ENCODE data around the gene SULF2.

SULF2 gene

DNA sequence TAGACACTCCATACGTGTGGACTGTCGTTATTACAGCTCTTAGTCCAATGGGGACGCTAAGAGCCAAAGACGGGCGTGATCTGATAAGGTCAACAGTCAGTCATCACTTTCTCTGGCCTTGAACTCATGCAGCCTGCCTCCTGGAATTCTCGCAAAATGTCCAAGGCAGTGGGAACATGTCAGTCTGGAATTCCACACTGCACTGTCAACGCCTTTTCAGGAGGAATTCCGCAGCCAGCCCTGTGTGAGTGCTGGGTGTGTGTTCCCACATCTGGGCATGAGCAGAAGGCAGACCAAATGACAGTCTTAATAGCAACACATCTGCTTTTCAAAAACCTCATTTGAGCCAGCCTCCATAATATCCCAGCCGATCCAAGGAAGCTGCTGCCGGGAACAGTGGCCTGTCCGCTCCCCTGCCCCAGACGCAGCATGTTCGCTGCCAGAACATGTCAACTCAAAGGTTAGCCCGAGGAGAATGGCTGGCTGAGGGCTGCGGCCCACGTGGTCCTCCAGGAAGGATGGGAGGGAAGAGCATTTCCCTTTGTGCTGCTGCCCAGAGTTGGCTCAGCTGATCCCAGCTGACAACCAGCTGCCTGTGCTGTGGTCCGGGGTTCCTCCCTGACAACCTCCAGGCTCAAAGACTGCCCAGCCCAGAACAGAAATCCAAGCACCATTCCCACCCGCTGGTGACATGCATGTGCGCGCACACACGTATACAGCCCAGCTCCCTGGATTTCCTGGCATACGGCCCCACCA lies 103.1 kb downstream of the SULF2 start:
- no peak for ATAC-seq

GRCh38 chr20:47680804-47681529 lies 104.3 kb downstream of the SULF2 start:
- ATAC-seq: no peak

DNA sequence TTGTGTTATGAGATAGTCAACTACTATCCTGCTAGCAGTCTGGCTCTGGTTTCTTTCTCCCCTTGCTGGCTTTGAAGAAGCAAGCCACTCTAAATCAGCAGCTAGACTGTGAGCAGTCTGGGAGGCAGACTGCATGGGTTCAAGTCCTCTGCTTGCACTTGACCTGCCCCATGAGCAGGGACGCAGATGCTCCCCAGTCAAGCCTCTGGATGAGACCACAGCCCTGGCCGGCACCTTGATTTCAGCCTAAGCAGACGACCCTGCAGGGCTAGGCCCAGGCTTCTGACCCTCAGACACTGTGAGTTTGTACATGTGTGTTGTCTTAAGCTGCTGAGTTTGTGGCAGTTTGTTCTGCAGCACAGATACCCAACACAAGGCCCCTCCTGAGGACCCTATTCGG lies 105.8 kb downstream of the SULF2 start:
- no peak for ATAC-seq

DNA sequence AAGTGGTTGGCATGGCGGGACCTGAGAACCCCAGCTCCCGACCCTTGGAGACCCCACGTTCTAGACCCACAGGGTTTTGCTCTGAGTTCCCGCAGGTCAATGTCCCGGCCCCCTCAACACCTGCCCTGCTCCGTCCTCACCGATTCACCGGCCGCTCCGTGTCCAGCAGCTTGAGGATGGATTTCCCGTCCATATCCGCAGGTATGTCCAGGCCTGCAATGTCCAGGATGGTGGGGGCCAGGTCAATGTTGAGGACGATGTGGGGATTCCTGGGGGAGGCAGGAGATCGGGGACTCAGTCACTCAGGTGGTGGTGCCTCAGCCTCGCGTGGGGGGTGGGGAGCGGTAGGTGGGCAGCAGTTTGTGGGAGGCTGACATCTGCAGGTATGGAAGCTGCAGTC lies 106.7 kb downstream of the SULF2 start:
- no peak for ATAC-seq

GRCh38 chr20:47677635-47678453 lies 107.4 kb downstream of the SULF2 start:
- peak; percentile 63 for ATAC-seq

DNA sequence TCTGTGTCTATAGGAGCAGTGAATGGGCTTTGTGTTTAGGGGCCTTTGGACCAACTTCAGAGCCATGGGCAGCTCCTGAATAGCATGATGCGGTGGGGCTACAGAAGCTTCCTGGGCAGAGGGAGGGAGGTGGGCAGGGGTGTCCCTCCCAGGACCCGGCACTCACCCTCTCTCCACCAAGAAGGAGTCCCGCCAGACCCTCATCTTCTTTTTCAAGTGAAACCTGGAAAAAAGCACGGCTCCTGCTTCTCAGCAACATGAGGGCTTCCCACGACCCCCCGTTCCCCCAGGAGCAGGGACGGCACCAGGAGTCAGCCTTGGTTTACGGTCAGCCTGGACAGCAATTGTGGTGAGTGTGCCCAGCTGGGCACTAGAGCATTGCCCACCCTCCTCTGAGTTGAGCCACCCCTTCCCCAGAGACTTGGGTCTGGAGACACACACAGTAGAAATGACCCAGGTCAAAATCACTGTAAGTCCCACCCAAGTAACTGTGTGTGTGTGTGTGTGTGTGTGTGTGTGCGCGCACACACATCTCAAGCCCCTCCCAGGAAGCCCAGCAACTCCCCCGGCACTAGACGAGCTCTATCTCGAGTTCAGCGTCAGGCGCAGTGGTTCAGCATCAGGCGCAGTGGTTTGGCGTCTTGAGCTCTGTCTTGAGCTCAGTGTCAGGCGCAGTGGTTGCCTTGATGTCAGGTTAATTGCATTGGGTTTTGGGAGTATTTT lies 108.2 kb downstream of the SULF2 start:
- ATAC-seq: no peak

DNA sequence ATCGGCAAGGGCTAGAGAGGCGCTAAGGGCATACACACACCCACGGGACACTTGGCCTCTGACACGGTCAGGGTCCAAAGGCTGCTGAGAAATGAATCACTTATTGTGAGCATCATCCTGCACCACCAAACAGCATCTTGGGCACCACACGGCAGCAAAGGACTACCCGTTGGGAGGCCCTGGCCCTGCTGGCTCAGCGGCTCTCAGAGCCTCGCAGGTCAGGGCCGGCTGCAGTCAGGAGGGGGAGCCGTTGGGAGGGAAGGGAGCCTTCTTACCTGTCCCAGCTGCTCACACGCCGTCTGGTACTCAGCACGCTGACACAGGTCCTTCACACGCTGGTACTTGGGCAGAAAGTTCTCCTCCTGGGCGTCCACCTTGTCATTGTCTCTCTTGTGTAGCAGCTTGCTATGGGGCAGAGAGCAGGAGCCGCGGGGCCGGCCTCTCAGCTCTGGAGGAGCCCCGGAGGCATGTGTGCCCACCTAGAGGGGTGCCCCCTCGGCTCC lies 109.0 kb downstream of the SULF2 start:
- ATAC-seq: no peak

DNA sequence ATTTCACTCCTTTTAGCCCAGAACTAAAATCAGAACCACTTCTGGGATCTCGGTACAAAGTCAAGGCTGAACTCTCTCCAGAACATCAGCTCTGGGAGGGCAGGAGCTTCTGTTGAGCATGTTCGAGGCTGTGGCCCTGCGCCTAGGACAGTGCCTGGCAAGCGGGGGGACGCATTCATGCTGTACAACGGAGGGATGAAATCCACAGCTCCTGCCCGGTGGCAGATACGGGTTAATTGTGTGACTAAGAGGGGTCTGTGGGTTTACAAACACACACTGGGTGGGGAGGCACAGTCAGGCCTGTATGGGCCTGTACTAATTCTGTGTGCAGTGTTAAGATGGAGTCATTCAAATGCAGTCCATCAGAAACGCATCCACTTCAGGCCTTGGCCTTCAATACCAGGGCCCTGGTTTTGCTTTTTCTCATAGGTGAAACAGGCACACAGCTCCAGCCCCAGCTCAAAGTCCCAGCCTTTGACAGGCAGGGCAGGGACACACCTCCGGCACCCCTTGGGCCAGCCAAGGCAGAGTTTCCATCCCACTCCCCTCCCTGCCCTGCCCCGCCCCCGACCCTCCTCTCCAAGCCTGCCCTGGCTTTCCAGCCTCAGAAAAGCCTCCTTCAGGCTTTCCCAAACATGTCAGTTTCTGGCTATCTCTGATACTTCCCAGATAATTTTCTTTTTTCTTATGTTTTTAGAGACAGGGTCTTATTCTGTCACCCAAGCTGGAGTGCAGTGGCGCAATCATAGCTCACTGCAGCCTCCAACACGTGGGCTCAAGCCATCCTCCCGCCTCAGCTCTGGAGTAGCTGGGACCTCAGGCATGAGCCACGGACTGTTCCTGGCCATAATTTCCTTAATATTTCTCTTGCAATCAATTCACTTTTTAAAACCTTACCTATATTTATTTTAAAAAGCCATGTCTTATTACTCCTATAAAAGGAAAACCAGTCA lies 109.8 kb downstream of the SULF2 start:
- no peak for ATAC-seq

DNA sequence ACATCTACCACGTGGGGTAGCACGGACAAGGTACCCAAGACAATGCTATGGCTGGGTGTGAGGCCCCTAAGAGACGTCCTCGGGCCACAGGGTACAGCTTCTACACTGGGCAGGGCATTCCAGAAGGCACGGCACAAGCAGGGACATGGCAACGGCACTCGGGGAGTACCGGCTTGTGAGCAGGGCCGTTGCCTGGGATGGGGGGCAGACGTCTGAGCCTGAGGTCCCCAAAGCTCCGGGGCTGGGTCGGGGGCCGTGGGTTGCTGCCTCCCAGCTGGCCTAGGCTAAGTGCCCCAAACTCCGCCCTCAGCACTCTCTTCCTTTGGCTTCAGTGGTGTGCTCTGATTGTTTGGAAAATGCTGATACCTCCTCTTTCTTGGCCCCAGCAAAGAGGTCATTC lies 110.6 kb downstream of the SULF2 start:
- no peak for ATAC-seq

GRCh38 chr20:47674145-47674544 lies 111.1 kb downstream of the SULF2 start:
- ATAC-seq: no peak

DNA sequence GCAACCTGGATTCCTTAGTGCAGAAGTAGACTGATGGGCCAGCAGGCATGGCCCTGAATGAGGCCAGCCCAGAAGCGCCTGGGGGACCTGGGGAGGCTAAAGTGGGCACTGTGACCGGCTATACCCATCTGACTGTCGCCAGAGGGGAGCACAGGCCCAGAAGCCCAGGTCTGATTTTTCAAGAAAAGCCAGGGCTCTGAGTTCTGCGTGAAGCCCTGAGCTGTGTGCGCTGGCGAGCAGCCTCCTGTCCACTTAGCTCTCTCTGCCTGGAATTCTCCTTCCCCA lies 111.7 kb downstream of the SULF2 start:
- ATAC-seq: no peak

DNA sequence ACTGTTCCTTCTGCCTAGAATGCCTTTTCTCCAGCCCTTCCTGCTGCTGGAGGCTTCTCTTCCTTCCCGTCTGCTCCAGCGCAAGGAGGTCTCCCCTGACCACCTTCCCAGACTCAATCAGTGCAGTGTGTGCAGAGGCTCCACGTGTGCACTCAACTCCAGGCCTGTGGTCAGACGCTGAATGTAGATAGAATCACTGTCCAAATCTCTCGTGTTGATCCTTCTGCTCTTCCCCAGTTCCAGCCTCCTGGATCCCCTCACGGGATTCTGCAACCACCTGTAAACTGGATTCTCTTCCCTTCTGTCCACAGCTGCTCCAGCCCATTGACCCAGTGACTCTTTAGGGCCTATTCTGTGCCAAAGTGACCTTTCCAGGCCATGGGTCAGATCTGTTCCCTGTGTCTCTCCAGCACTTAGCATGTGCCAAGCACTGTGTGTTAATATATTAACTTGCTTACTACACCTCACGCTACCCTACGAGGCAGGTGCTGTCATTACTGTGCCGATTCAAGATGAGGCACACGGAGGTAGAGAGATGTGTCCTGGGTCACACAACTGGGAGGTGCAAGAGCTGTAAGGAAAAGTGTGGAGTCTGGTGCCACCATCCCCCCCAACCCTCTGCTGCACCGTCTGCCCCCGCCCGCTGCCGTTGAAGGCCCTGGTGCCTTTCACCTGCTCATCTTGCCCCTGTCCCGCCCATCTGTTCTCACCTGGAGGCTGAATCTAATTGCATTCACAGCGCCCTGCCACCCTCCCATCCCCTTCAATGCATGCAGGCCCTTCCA lies 112.2 kb downstream of the SULF2 start:
- no peak for ATAC-seq

- ATAC-seq: no peak
Measured at GRCh38 chr20:47672166-47672565, 113.1 kb downstream of the SULF2 start.

- no peak for ATAC-seq
Measured at GRCh38 chr20:47670913-47671312, 114.4 kb downstream of the SULF2 start.

GRCh38 chr20:47669927-47670890 lies 115.1 kb downstream of the SULF2 start:
- no peak for ATAC-seq

DNA sequence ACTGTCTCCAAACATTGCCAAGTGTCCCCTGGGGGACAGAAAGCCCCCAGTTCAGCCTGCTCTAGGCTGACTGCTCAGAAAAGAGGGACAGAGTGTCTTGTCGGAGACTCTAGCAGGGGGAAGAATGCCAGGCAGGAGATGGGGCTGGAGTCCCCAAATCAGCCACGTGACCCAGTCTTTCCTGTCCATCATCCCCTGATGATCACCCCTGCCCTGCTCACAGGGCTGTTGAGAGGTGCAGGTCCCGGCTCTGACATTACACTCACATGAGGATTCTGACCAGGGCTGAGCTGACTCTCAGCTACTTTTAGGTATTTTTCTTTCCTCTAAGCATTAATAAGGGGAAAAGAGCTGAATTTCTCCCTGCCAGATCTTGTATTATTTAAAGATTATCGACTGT lies 115.8 kb downstream of the SULF2 start:
- no peak for ATAC-seq

- ATAC-seq: no peak
Measured at GRCh38 chr20:47669152-47669425, 116.2 kb downstream of the SULF2 start.

DNA sequence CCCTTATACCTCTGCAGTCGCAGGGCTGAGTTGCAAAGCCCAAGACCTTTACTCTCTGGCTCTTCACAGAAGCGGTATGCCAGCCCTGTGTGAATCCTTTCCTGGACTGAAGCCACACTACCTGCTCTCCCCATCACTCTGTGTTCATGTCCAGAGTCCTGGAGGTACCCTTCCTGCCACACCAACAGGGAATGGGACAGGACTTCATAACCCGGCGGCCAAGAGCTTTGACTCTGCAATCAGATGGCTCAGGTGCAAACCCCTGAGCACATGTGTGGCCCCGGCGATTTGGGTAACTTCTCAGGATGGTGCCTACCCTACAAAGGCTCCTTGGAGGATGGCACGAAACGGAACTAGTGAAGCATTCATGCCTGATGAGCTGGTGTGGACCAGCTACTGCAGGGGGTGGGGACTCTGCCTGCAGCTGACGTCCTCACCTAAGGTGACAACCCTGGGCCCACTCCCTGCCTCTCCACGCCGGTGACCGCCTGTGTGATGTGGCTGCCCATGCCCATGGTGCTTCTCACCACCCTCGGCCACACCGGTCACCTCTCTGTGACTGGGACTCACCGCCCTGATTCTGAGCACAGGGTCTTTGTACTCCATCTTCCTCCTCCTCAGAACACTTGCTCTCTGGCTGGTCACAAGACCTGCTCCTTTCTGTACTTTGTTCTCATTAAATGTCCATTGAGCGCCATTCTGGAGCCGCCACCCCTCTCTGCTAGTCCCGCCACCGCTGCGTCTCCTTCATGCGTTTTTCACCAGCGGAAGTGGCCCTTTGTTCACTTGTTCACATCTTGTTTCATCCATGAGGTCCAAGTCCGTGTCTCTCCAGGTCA lies 116.7 kb downstream of the SULF2 start:
- ATAC-seq: no peak

Data from activated CD4-positive, CD25-positive, alpha-beta regulatory T cell treated with anti-CD3 and anti-CD28 coated beads, Interleukin-2, amount 50 U/mL, for 24 hours (primary cell).